Heart right ventricle (tissue), 16 donors: ENCODE results near the gene MAP3K15. TPM values are rescaled to one million over a fixed set of nuclear protein-coding genes. Genes with fewer than 3 reads are reported as not detected.

Experiments used
- ATAC-seq, 8 donors: fragments of 200-7000 bp; cut with Tn5 transposase; one replicate each; pipeline ENCODE4 v1.9.1; 2020; ENCODE audit warnings: mild to moderate bottlenecking in 8 of 8, moderate library complexity in 8 of 8, moderate number of reproducible peaks in 1 of 8
- DNase-seq, 2 donors: peaks; one replicate each; pipeline ENCODE4 v3.0.0-alpha.2; 2020
- H3K27ac ChIP-seq, 10 donors: fragments of 200-600 bp; sonication (generic) in 2 of 10; one replicate each; pipeline versions ENCODE4 v1.5.0 to v1.8.0; 2020 to 2022; ENCODE audit warnings: mild to moderate bottlenecking in 3 of 10
- H3K27me3 ChIP-seq, 7 donors: fragments of 200-600 bp; one replicate each; pipeline ENCODE4 v1.8.0; 2021 to 2022; ENCODE audit warnings: mild to moderate bottlenecking in 2 of 7
- H3K36me3 ChIP-seq, 9 donors: fragments of 200-600 bp; sonication (generic) in 1 of 9; one replicate each; pipeline versions ENCODE4 v1.5.0 to v1.8.0; 2020 to 2022; ENCODE audit warnings: mild to moderate bottlenecking in 2 of 9
- H3K4me1 ChIP-seq, 9 donors: fragments of 200-600 bp; sonication (generic) in 1 of 9; one replicate each; pipeline versions ENCODE4 v1.5.0 to v1.8.0; 2020 to 2022; ENCODE audit warnings: mild to moderate bottlenecking in 4 of 9
- H3K4me3 ChIP-seq, 10 donors: fragments of 200-600 bp; sonication (generic) in 2 of 10; one replicate each; pipeline versions ENCODE4 v1.5.0 to v1.8.0; 2020 to 2022; ENCODE audit warnings: mild to moderate bottlenecking in 7 of 10, moderate library complexity in 2 of 10
- H3K9me3 ChIP-seq, 11 donors: fragments of 200-600 bp in 10 of 11; sonication (generic) in 2 of 11; one replicate each; pipeline versions ENCODE4 v1.5.0 to v1.8.0; 2013 to 2022; ENCODE audit warnings: mild to moderate bottlenecking in 2 of 11, control low read depth in 1 of 11, moderate library complexity in 1 of 11
- CTCF ChIP-seq, 9 donors: fragments of 200-600 bp; sonication (generic) in 2 of 9; IDR thresholded peaks; one replicate each; pipeline versions ENCODE4 v1.5.0 to v1.8.0; 2021 to 2022; ENCODE audit warnings: antibody characterized with exemption in 9 of 9, mild to moderate bottlenecking in 5 of 9, moderate library complexity in 1 of 9
- WGBS, 2 donors: extraction: QIAGEN DNeasy Blood & Tissue Kit; methylation state at CpG; one replicate each; pipeline ENCODE4 v1.1.7; 2013; ENCODE audit warnings: inconsistent platforms in 1 of 2; 5-methylcytosine and 5-hydroxymethylcytosine counted together
- intact Hi-C, 10 donors: fragments of 100-400 bp; cut with DNase I; formaldehyde crosslinking; loops; one replicate each; pipeline versions ENCODE4 v1.11.1 to v1.14.2; 2022
- polyA plus RNA-seq, 2 donors: library from polyadenylated mRNA; stranded (reverse); fragments of 200-250 nt; gene quantifications; one replicate each; pipeline ENCODE4 v1.2.3, GENCODE V29; 2013
- total RNA-seq, 10 donors: library from RNA; stranded (reverse); fragmentation: NEBNext Ultra II Directional in 3 of 10; extraction: Animal tissue kit (Norgen Biotek cat#: 25700) in 3 of 10; gene quantifications; one replicate each; pipeline versions ENCODE4 v1.2.1 to v1.2.4, GENCODE V29; 2021 to 2023
- donor health status: Arrhythmogenic right ventricular cardiomyopathy.
- donor health status: ischemic (EF 13 %, LVEDD 7.1; RV severe dilation, severe dysfunction).
- donor health status: healthy with polysubstance abuse.
- donor health status: DM: no; HTN: yes; CAD: no.
- donor health status: DM: no; HTN: no; CAD: no.
- donor health status: ischemic (EF 25% LVEDD 6.9; RV normal size, moderate dysfunction).
- donor health status: ischemic (EF 25% LVEDD 5.7; RV mildly dilated, moderate dysfunction).
- donor health status: healthy.
- donor health status: DM: yes; HTN: yes; CAD: no.
- donor health status: Ischemic cardiomyopathy.
- donor health status: ischemic (EF 35%, LVEDD 5.7; RV mildly dilated, moderate dysfunction).
- donor health status: nonischemic (EF 11% LVEDD 7.7; RV severe dilation, severe dysfunction).
- donor health status: DM: yes; HTN: yes; CAD: no.
- donor health status: PGD.
- donor health status: ischemic (EF 29% LVEDD 5.4; RV normal size, mild dysfunction).
- donor health status: nonischemic (EF 23%, LVEDD 6.1; RV moderate dilation, normal function).

The MAP3K15 gene
- total and polyA plus RNA-seq, 12 donors = 0.13 to 0.23 (median 0.22) TPM; not detected in 9

GRCh38 chrX:19392078-19392477 is 123.2 kb downstream of the MAP3K15 start:
- intact Hi-C loops = no loop called here
- Histone ChIP-seq H3K9me3 (no peaks in the 10 kb centered on the region), H3K4me1 (no peaks in the 10 kb centered on the region), H3K36me3 (no peaks in the 10 kb centered on the region), H3K27ac (no peak overlapping the region), H3K4me3 (no peak overlapping the region), H3K27me3 (peaks cover 0 to 12% (median 0%) of the 10 kb centered on the region in 7 donors)
- WGBS, 2 donors = 76 to 83% methylated on average over 12 of the region's 12 CpGs
- ATAC-seq = no peak
- no peak for DNase-seq
- TF ChIP-seq CTCF (IDR thresholded peaks at IDR 0.05) = no peak

- peaks cover 0 to 12% (median 0%) of the 10 kb centered on the region in 7 donors for H3K27me3 ChIP-seq
- no peak overlapping the region for H3K4me3 ChIP-seq
- ATAC-seq = no peak
- H3K27ac ChIP-seq = no peak overlapping the region
- 24 to 44% methylated on average over 4 of the region's 4 CpGs for WGBS, 2 donors
- no peaks in the 10 kb centered on the region for H3K4me1 ChIP-seq
- peaks cover 0 to 6% (median 0%) of the 10 kb centered on the region in 11 donors for H3K9me3 ChIP-seq
- TF ChIP-seq CTCF (IDR thresholded peaks at IDR 0.05) = no peak
- H3K36me3 ChIP-seq = no peaks in the 10 kb centered on the region
- DNase-seq = no peak
- intact Hi-C loops = loop anchor here in 3 of 10 donors (10.0 kb wide), 2 partner anchors 125 to 145 kb away; partner anchors contain the start of gene MAP3K15 (in 1 of the 3)
These were observed 126.0 kb downstream of the MAP3K15 start for GRCh38 chrX:19389227-19389845.

- H3K36me3 ChIP-seq = no peaks in the 10 kb centered on the region
- ATAC-seq = no peak
- peaks cover 0 to 6% (median 0%) of the 10 kb centered on the region in 11 donors for H3K9me3 ChIP-seq
- H3K27ac ChIP-seq = no peak overlapping the region
- peaks cover 0 to 12% (median 0%) of the 10 kb centered on the region in 7 donors for H3K27me3 ChIP-seq
- no peaks in the 10 kb centered on the region for H3K4me1 ChIP-seq
- no peak for TF ChIP-seq CTCF (IDR thresholded peaks at IDR 0.05)
- DNase-seq = no peak
- intact Hi-C loops = loop anchor here in 3 of 10 donors (10.0 kb wide), 2 partner anchors 126 to 146 kb away; partner anchors contain the start of gene MAP3K15 (in 1 of the 3)
- WGBS, 2 donors = 80 to 86% methylated on average over 8 of the region's 8 CpGs
- H3K4me3 ChIP-seq = no peak overlapping the region
These were observed 126.6 kb downstream of the MAP3K15 start for GRCh38 chrX:19388741-19389140.

- Histone ChIP-seq H3K27me3 (peaks cover 0 to 18% (median 0%) of the 10 kb centered on the region in 7 donors), H3K9me3 (peaks cover 0 to 6% (median 0%) of the 10 kb centered on the region in 11 donors), H3K4me1 (no peaks in the 10 kb centered on the region), H3K27ac (no peak overlapping the region), H3K4me3 (no peak overlapping the region), H3K36me3 (no peaks in the 10 kb centered on the region)
- ATAC-seq = no peak
- TF ChIP-seq CTCF (IDR thresholded peaks at IDR 0.05) = no peak
- 70 to 76% methylated on average over 13 of the region's 13 CpGs for WGBS, 2 donors
- intact Hi-C loops = loop anchor here in 3 of 10 donors (10.0 kb wide), 2 partner anchors 127 to 147 kb away; partner anchors contain the start of gene MAP3K15 (in 1 of the 3)
- no peak for DNase-seq
These were observed 127.1 kb downstream of the MAP3K15 start for GRCh38 chrX:19388064-19388679.
